Cardiac fibroblast (primary cell): Measurements from ENCODE around the gene HMGA1.

Source experiments
- DNase-seq, 2 donors: peaks; one replicate each; pipeline versions ENCODE4 v3.0.0 to v3.0.0-alpha.2; 2010; ENCODE audit warnings: low read depth in 2 of 2
- H3K4me3 ChIP-seq, 2 donors: replicated peaks in 1 of 2; 1 replicate in 1 of 2; 2 replicates in 1 of 2; pipeline ENCODE4 v1.5.1; 2011; ENCODE audit warnings: low read depth in 2 of 2, low read length in 2 of 2, mild to moderate bottlenecking in 2 of 2, moderate library complexity in 1 of 2
- TF ChIP-seq, protein P1 (sequence below): IDR thresholded peaks from one replicate; pipeline ENCODE4 v1.5.1; 2011; ENCODE audit warnings: low read depth, mild to moderate bottlenecking, low read length, inconsistent platforms

The HMGA1 gene

DNA sequence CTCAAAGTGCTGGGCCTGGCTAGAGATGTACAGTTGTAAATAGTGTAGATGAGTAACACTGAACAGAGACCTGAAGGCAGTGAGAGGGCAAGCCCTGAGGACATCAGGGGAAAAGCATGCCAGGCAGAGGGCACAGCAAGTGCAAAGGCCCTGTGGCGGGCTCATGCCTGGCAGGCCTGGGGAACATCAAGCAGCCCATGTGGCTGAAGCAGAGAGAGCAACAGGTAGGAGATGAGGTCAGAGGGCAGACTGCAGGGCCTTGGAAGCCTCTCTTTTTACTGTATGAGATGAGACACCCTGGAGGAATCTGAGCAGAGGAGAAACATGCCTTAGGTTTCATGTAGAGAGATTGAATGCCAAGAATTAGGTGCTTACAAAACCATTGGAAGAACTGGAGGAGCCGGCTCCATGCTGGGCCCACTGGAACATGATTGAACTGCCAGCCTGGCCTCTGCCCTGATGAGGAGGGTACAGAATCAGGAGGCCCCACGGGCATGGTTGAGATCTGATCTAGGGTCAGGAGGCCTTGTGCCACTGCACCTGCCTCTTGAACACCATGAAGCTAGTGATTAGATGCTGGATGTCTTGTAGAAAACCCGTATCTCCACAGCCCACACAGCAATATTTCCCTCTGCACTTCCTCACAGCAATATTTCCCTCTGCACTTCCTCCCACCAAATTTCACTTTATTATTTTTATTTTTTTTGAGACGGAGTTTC lies 5.9 kb upstream of the HMGA1 start:
- H3K4me3 ChIP-seq = no peak overlapping the region
- peak in 1 of 2 donors; percentile 24 for DNase-seq
- TF ChIP-seq, protein P1, sequence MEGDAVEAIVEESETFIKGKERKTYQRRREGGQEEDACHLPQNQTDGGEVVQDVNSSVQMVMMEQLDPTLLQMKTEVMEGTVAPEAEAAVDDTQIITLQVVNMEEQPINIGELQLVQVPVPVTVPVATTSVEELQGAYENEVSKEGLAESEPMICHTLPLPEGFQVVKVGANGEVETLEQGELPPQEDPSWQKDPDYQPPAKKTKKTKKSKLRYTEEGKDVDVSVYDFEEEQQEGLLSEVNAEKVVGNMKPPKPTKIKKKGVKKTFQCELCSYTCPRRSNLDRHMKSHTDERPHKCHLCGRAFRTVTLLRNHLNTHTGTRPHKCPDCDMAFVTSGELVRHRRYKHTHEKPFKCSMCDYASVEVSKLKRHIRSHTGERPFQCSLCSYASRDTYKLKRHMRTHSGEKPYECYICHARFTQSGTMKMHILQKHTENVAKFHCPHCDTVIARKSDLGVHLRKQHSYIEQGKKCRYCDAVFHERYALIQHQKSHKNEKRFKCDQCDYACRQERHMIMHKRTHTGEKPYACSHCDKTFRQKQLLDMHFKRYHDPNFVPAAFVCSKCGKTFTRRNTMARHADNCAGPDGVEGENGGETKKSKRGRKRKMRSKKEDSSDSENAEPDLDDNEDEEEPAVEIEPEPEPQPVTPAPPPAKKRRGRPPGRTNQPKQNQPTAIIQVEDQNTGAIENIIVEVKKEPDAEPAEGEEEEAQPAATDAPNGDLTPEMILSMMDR = no peak

DNA sequence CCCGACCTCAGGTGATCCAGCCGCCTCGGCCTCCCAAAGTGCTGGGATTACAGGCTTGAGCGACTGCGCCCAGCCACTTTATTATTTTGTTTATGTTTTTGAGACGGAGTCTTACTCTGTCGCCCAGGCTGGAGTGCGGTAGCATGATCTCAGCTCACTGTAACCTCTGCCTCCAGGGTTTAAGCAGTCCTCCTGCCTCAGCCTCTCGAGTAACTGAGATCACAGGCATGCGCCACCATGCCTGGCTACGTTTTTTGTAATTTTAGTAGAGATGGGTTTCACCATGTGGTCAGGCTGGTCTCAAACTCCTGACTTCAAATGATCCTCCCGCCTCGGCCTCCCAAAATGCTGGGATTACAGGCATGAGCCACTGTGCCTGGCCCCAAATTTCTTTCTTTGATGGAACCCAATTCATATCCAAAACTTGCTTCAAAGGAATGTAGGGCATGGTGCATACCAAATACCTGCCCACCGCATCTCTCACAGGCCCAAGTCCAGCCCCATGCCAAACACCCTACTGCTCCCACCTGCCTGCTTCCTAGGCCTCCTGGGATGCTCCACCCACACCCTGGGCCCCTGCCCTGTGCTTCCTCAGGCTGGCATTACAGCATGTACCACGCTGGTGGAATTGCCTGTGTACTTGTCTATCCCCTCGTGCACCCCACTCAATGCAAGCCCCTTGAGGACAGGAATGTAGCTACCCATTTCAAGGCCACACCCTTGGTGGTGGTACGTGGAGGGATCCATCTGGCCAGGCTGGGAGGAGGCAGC lies 4.9 kb upstream of the HMGA1 start:
- no peak for DNase-seq

DNA sequence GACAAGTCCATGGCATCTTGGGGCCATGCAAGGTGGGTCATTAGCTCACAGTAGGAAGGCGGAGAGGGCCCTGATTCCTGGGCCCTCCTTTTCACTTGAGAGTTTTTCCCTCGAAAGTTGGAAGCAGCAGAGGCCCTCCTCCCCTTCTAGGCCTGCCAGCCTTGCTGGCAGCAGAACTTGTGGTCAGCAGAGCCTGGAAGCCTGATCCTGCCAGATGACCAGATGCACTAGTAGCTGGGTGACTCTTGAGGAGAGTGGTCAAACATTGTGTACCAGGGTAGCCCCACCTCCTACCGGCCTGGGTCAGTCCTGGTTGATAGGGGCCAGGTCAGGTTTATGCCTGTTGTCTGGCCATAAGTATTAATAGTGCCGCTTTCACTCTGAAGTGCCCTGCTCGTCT lies 3.8 kb upstream of the HMGA1 start:
- TF ChIP-seq, protein P1 = no peak
- DNase-seq = peak in 1 of 2 donors; percentile 50
- H3K4me3 ChIP-seq = no peak overlapping the region

More for the DNA sequence above, 4.9 kb upstream of the HMGA1 start:
- no peak overlapping the region for H3K4me3 ChIP-seq
- TF ChIP-seq, protein P1 = no peak

DNA sequence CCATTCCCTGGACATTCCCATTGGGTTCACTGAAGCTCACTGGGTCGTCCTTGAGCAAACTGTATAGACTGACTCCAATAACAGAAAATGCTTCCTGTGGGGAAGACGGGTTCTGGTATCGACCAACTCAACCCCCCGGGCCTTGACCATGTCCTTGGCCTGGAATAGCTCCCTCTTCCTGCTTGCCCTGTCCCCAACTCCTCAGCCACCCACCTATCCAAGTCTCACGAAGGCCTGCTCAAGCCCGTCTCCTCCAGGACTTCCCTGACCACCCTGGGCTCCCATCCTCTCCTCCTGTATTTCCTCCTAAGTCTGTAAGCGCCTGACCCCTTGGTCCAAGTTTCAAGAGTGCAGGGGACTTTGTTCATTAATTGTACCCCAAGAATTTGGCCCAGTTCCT lies 2.8 kb upstream of the HMGA1 start:
- TF ChIP-seq, protein P1 = no peak
- DNase-seq = no peak
- H3K4me3 ChIP-seq = no peak overlapping the region

DNA sequence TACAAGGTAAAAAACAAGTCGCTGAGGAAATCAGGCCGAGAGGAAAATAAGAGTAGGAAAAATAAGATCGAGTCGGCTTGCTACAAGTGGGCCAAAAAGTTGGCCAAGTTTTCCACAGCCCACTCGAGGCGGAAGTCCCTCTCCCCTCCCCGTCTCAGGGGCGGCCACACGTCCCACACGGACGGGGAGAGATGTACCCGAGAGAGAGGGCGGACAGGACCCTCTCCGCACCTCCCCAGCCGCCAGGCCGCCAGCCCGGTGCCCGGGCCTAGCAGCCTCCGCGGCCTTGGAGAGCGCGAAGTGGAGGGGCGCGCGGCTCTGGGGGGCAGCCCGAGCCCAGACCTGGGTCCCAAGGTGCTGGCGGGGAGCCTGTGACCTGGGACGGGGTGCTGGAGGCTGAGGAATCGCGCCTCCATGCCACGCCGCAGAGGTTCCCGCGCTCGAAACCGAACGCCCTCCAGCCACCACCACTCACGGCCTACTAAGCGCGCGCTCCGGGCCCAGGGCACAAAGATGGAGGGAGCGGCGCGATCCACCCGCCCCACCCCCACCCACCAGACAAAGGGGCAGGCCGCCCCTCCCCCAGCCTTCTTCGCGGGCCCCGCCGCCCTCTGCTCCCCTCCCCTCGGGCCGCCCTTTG lies 1.9 kb upstream of the HMGA1 start:
- H3K4me3 ChIP-seq = no peak overlapping the region
- DNase-seq = no peak
- TF ChIP-seq, protein P1 = no peak

DNA sequence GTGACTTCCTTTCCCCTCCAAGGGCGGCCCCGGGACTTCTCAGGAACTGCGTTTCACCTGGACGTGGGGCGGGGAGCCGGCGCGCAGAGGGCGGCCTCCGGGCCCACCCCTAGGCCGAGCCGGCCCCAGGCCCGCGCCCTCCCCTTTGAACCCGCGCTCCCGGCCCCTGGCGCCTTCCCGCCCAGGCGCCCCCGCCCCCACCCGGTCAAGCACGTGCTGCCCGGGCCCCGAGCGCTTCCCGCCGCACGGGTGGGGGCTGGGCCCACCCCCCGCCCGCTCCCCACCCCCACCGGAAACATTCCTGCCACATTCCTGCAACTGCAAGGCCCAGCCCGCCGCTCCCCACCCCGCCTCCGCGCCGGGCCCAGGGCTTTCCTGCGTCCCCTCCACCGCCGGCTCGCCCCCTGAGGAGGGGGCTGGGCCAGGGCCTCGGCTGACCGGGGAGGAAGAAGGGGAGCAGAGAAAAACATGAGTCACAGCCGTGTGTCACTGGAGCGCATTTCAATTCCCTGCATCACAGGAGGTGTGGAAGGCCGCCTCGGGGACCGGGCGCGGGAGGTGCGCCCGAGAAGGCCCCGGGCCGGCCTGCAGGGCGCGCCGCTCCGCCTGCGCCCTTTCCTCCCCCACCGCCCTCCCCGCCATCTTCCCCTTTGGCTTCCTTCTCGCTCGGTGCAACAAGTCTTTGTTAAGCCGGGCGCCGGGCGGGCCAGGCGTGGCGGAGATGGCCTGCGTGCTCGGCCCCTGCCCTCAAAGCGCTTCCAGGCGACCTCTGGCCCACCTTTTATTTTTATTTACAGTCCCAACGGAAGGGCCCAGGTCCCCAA lies 1.2 kb upstream of the HMGA1 start:
- peak overlapping the region; percentile 8 to 14 for H3K4me3 ChIP-seq
- peak; percentile 68 to 85 for DNase-seq
- TF ChIP-seq, protein P1 = peak; percentile 2
